ENCODE results near the gene FREM1.

Gene FREM1

GRCh38 chr9:14906644-14907359, 3.4 kb downstream of the FREM1 start:
- peaks cover 0 to 2% of the 10 kb centered on the region in 2 donors for H3K9me3 Mint-ChIP-seq
- H3K36me3 Mint-ChIP-seq (ENCODE audit: insufficient read depth) = no peaks in the 10 kb centered on the region
- no peak overlapping the region for H3K4me3 Mint-ChIP-seq
- no peak for ATAC-seq (replicated peaks)
- H3K4me1 Mint-ChIP-seq (ENCODE audit: low read depth in 2 of 2) = no peaks in the 10 kb centered on the region
- no peak overlapping the region for H3K27ac Mint-ChIP-seq
- DNase-seq = no peak
- H3K27me3 Mint-ChIP-seq = no peaks in the 10 kb centered on the region

GRCh38 chr9:14906000-14906399, 4.2 kb downstream of the FREM1 start:
- Mint-ChIP-seq H3K9me3 (peaks cover 0 to 2% of the 10 kb centered on the region in 2 donors), H3K36me3 (ENCODE audit: insufficient read depth) (no peaks in the 10 kb centered on the region), H3K27me3 (no peaks in the 10 kb centered on the region), H3K27ac (no peak overlapping the region), H3K4me3 (no peak overlapping the region), H3K4me1 (ENCODE audit: low read depth in 2 of 2) (no peaks in the 10 kb centered on the region)
- DNase-seq (no peak), ATAC-seq (replicated peaks) (no peak)

GRCh38 chr9:14903040-14903439, 7.2 kb downstream of the FREM1 start:
- Mint-ChIP-seq H3K27ac (no peak overlapping the region), H3K4me3 (no peak overlapping the region), H3K9me3 (peaks cover 0 to 2% of the 10 kb centered on the region in 2 donors), H3K36me3 (ENCODE audit: insufficient read depth) (no peaks in the 10 kb centered on the region), H3K27me3 (no peaks in the 10 kb centered on the region), H3K4me1 (ENCODE audit: low read depth in 2 of 2) (no peaks in the 10 kb centered on the region)
- ATAC-seq (replicated peaks) = no peak
- no peak for DNase-seq

- H3K4me3 Mint-ChIP-seq = no peak overlapping the region
These were observed 7.7 kb downstream of the FREM1 start for GRCh38 chr9:14902561-14902960.

GRCh38 chr9:14899815-14900193, 10.4 kb downstream of the FREM1 start:
- Mint-ChIP-seq H3K9me3 (peaks cover 0 to 1% of the 10 kb centered on the region in 2 donors), H3K4me1 (ENCODE audit: low read depth in 2 of 2) (no peaks in the 10 kb centered on the region), H3K36me3 (ENCODE audit: insufficient read depth) (no peaks in the 10 kb centered on the region), H3K27ac (no peak overlapping the region), H3K27me3 (no peaks in the 10 kb centered on the region), H3K4me3 (no peak overlapping the region)
- DNase-seq (no peak), ATAC-seq (replicated peaks) (no peak)

More at GRCh38 chr9:14902561-14902960, 7.7 kb downstream of the FREM1 start:
- Mint-ChIP-seq H3K36me3 (ENCODE audit: insufficient read depth) (no peaks in the 10 kb centered on the region), H3K27ac (no peak overlapping the region), H3K4me1 (ENCODE audit: low read depth in 2 of 2) (no peaks in the 10 kb centered on the region), H3K27me3 (no peaks in the 10 kb centered on the region), H3K9me3 (peaks cover 0 to 2% of the 10 kb centered on the region in 2 donors)
- ATAC-seq (replicated peaks) = no peak
- no peak for DNase-seq

- ATAC-seq (replicated peaks) = no peak
- H3K4me3 Mint-ChIP-seq = no peak overlapping the region
These were observed 11.0 kb downstream of the FREM1 start for GRCh38 chr9:14899042-14899814.

GRCh38 chr9:14895806-14896205, 14.4 kb downstream of the FREM1 start:
- Mint-ChIP-seq H3K9me3 (no peaks in the 10 kb centered on the region), H3K27ac (no peak overlapping the region), H3K4me3 (no peak overlapping the region), H3K36me3 (ENCODE audit: insufficient read depth) (no peaks in the 10 kb centered on the region), H3K4me1 (ENCODE audit: low read depth in 2 of 2) (no peaks in the 10 kb centered on the region), H3K27me3 (no peaks in the 10 kb centered on the region)
- no peak for ATAC-seq (replicated peaks)
- DNase-seq = no peak

More at GRCh38 chr9:14899042-14899814, 11.0 kb downstream of the FREM1 start:
- Mint-ChIP-seq H3K9me3 (no peaks in the 10 kb centered on the region), H3K27ac (no peak overlapping the region), H3K27me3 (no peaks in the 10 kb centered on the region), H3K36me3 (ENCODE audit: insufficient read depth) (no peaks in the 10 kb centered on the region), H3K4me1 (ENCODE audit: low read depth in 2 of 2) (no peaks in the 10 kb centered on the region)
- no peak for DNase-seq

- no peak overlapping the region for H3K4me3 Mint-ChIP-seq
- H3K9me3 Mint-ChIP-seq = no peaks in the 10 kb centered on the region
- no peaks in the 10 kb centered on the region for H3K27me3 Mint-ChIP-seq
- no peaks in the 10 kb centered on the region for H3K36me3 Mint-ChIP-seq (ENCODE audit: insufficient read depth)
- H3K27ac Mint-ChIP-seq = no peak overlapping the region
- no peak for ATAC-seq (replicated peaks)
- DNase-seq = no peak
- H3K4me1 Mint-ChIP-seq (ENCODE audit: low read depth in 2 of 2) = no peaks in the 10 kb centered on the region
These were observed 16.9 kb downstream of the FREM1 start for GRCh38 chr9:14893280-14893679.

- no peak overlapping the region for H3K27ac Mint-ChIP-seq
- no peaks in the 10 kb centered on the region for H3K36me3 Mint-ChIP-seq (ENCODE audit: insufficient read depth)
- no peaks in the 10 kb centered on the region for H3K27me3 Mint-ChIP-seq
- no peaks in the 10 kb centered on the region for H3K9me3 Mint-ChIP-seq
- ATAC-seq (replicated peaks) (no peak), DNase-seq (no peak)
- no peaks in the 10 kb centered on the region for H3K4me1 Mint-ChIP-seq (ENCODE audit: low read depth in 2 of 2)
- H3K4me3 Mint-ChIP-seq = no peak overlapping the region
These were observed 18.9 kb downstream of the FREM1 start for GRCh38 chr9:14891332-14891731.

- DNase-seq (no peak), ATAC-seq (replicated peaks) (no peak)
- Mint-ChIP-seq H3K36me3 (ENCODE audit: insufficient read depth) (no peaks in the 10 kb centered on the region), H3K4me1 (ENCODE audit: low read depth in 2 of 2) (no peaks in the 10 kb centered on the region), H3K27me3 (no peaks in the 10 kb centered on the region), H3K27ac (no peak overlapping the region), H3K9me3 (no peaks in the 10 kb centered on the region), H3K4me3 (no peak overlapping the region)
These were observed 20.8 kb downstream of the FREM1 start for GRCh38 chr9:14889451-14889850.

GRCh38 chr9:14888875-14889274, 21.4 kb downstream of the FREM1 start:
- DNase-seq = no peak
- Mint-ChIP-seq H3K27me3 (no peaks in the 10 kb centered on the region), H3K36me3 (ENCODE audit: insufficient read depth) (no peaks in the 10 kb centered on the region), H3K4me3 (no peak overlapping the region), H3K4me1 (ENCODE audit: low read depth in 2 of 2) (no peaks in the 10 kb centered on the region), H3K27ac (no peak overlapping the region), H3K9me3 (no peaks in the 10 kb centered on the region)
- ATAC-seq (replicated peaks) = no peak

- H3K27me3 Mint-ChIP-seq = no peaks in the 10 kb centered on the region
- ATAC-seq (replicated peaks) (no peak), DNase-seq (no peak)
- no peaks in the 10 kb centered on the region for H3K4me1 Mint-ChIP-seq (ENCODE audit: low read depth in 2 of 2)
- H3K36me3 Mint-ChIP-seq (ENCODE audit: insufficient read depth) = no peaks in the 10 kb centered on the region
- H3K27ac Mint-ChIP-seq = no peak overlapping the region
- H3K4me3 Mint-ChIP-seq = no peak overlapping the region
- no peaks in the 10 kb centered on the region for H3K9me3 Mint-ChIP-seq
These were observed 22.0 kb downstream of the FREM1 start for GRCh38 chr9:14888272-14888671.

- no peak for ATAC-seq (replicated peaks)
- no peak overlapping the region for H3K4me3 Mint-ChIP-seq
- no peaks in the 10 kb centered on the region for H3K27me3 Mint-ChIP-seq
- DNase-seq = no peak
- no peaks in the 10 kb centered on the region for H3K4me1 Mint-ChIP-seq (ENCODE audit: low read depth in 2 of 2)
- H3K36me3 Mint-ChIP-seq (ENCODE audit: insufficient read depth) = no peaks in the 10 kb centered on the region
- H3K9me3 Mint-ChIP-seq = no peaks in the 10 kb centered on the region
- no peak overlapping the region for H3K27ac Mint-ChIP-seq
These were observed 23.1 kb downstream of the FREM1 start for GRCh38 chr9:14887149-14887548.

- Mint-ChIP-seq H3K27me3 (peaks cover 0 to 1% of the 10 kb centered on the region in 2 donors), H3K4me3 (no peak overlapping the region), H3K27ac (no peak overlapping the region), H3K36me3 (ENCODE audit: insufficient read depth) (no peaks in the 10 kb centered on the region), H3K9me3 (no peaks in the 10 kb centered on the region), H3K4me1 (ENCODE audit: low read depth in 2 of 2) (no peaks in the 10 kb centered on the region)
- no peak for ATAC-seq (replicated peaks)
- no peak for DNase-seq
These were observed 26.8 kb downstream of the FREM1 start for GRCh38 chr9:14883310-14883944.

Measured in effector memory CD8-positive, alpha-beta T cell (primary cell).